GM10266 (cell line): Measurements from ENCODE around the gene USP12.

Experiments used
- DNase-seq: peaks from one replicate; pipeline ENCODE4 v3.0.0; 2012; ENCODE audit errors: extremely low spot score
- TF ChIP-seq, protein P1 (sequence below): IDR thresholded peaks from 2 replicates; pipeline ENCODE4 v1.5.1; 2012; ENCODE audit warnings: mild to moderate bottlenecking, low read depth; ENCODE audit not compliant: control insufficient read depth, insufficient read depth; ENCODE audit errors: missing control alignments

The USP12 gene

DNA sequence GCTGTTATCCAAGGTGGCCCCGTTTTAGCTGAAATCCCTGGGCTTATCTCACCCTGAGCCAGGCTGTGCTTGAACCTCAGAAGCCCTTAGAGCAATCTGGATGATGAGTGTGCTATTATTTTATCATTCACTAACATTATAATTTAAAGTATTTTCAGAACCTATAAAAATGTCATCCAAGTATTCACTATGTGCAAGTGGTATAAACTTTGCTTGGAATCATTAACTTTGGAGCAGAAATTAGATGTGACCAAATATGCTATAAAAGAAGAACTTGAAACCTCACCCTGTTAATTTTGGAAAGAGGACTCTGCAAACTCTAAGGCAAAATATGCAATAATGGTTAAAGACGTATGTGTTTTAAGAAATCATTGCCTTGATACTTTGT lies 147.5 kb downstream of the USP12 start:
- DNase-seq = no peak
- TF ChIP-seq, protein P1, sequence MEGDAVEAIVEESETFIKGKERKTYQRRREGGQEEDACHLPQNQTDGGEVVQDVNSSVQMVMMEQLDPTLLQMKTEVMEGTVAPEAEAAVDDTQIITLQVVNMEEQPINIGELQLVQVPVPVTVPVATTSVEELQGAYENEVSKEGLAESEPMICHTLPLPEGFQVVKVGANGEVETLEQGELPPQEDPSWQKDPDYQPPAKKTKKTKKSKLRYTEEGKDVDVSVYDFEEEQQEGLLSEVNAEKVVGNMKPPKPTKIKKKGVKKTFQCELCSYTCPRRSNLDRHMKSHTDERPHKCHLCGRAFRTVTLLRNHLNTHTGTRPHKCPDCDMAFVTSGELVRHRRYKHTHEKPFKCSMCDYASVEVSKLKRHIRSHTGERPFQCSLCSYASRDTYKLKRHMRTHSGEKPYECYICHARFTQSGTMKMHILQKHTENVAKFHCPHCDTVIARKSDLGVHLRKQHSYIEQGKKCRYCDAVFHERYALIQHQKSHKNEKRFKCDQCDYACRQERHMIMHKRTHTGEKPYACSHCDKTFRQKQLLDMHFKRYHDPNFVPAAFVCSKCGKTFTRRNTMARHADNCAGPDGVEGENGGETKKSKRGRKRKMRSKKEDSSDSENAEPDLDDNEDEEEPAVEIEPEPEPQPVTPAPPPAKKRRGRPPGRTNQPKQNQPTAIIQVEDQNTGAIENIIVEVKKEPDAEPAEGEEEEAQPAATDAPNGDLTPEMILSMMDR = no peak

DNA sequence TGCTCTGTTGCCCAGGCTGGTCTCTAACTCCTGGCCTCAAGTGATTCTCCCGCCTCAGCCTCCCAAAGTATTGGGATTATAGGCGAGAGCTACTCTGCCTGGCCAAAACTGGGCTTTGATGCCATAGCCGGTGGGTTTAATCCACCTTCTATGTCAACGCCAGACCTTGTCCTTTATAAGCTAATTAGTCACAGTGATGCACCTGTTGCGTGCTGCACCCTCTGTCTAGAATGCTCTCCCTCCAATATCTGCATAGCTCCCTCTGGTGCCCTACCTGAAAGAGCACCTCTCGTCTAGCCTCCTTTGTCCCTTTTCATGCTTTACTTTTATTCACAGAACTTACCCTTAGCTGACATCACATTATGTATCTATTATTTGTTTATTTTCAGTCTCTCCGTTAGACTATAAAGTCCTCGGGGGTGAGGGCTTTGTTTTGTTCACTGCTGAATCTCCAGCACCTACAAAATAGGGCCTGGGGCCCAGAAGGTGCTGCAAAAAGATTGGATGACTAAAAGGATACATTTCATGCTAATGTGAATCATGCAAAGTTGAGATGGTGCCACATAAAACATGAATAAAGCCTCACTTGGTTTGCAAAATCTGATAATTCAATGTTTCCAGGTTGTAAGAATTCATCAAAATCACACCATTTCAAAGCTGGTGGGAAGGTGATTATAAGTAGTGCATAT lies 148.1 kb downstream of the USP12 start:
- no peak for DNase-seq
- TF ChIP-seq, protein P1 = no peak

GRCh38 chr13:27022571-27023311 lies 148.9 kb downstream of the USP12 start:
- TF ChIP-seq, protein P1 = no peak
- no peak for DNase-seq

GRCh38 chr13:27020415-27020814 lies 151.2 kb downstream of the USP12 start:
- TF ChIP-seq, protein P1 = no peak
- no peak for DNase-seq

GRCh38 chr13:27018882-27019281 lies 152.7 kb downstream of the USP12 start:
- TF ChIP-seq, protein P1 = no peak
- no peak for DNase-seq

- DNase-seq = no peak
Observed at GRCh38 chr13:27018344-27018861, 153.2 kb downstream of the USP12 start.

More at GRCh38 chr13:27018344-27018861, 153.2 kb downstream of the USP12 start:
- TF ChIP-seq, protein P1 = no peak
